ENCODE results near the gene ARHGAP26. TPM values are rescaled to one million over a fixed set of nuclear protein-coding genes. Genes with fewer than 3 reads are reported as not detected.

The ARHGAP26 gene
- total and polyA plus RNA-seq, 2 donors (not counting 3 experiments of a cell fraction or from before 2014, with no cell fraction given) = 3.1 to 16.2 TPM

DNA sequence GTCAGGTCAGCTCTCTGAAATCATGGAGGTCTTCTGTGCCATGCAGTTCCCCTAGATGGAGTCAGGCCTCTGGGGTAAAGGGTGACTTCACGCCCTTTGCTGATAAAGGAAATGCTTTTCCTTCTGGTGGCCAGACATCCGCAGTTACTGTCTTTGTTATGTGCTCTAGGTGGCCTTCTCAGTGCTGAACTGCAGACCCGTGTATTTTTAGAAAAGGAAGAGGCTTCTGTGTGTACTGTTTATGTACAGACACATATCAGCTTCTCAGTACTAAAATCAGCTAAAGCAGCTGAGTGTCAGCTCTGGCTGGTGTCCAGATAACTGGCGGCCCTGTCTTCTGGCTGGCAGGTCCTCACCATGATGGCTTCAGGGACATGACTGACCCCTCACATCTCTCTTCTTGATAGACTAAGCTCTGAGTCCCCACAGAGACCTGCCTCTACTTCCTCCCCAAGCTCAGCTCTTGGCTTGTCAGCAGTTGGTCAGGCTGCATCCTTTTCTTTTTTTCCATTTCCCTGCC, 75.3 kb downstream of the ARHGAP26 start:
- Histone ChIP-seq H4K20me1 (replicated peaks; ENCODE audit: control insufficient read depth, extremely low read depth, insufficient read depth, low read length) (no peaks in the 10 kb centered on the region), H3K9me1 (replicated peaks; ENCODE audit: control insufficient read depth, extremely low read depth, insufficient read depth, low read length) (no peaks in the 10 kb centered on the region), H3K36me3 (ENCODE audit: control insufficient read depth in 2 of 2, extremely low read depth in 1 of 2, insufficient read depth in 2 of 2, low read length in 2 of 2) (no peaks in the 10 kb centered on the region), H3K9ac (replicated peaks; ENCODE audit: extremely low read depth, insufficient read depth, low read length) (no peak overlapping the region), H3K4me3 (replicated peaks in 1 of 3; ENCODE audit: insufficient read depth in 1 of 3, low read depth in 1 of 3, low read length in 3 of 3) (no peak overlapping the region), H3K4me2 (ENCODE audit: insufficient read depth, low read length) (no peak overlapping the region), H3K27ac (ENCODE audit: insufficient read depth, low read depth, low read length) (no peak overlapping the region), H2AFZ (ENCODE audit: low read depth, low read length) (peak overlapping the region; percentile 8), H3K27me3 (ENCODE audit: control insufficient read depth in 2 of 2, insufficient read depth in 2 of 2, low read length in 2 of 2) (no peaks in the 10 kb centered on the region), H3K4me1 (ENCODE audit: control insufficient read depth, extremely low read depth, insufficient read depth, low read length) (peaks cover 13% of the 10 kb centered on the region), H3K79me2 (ENCODE audit: control insufficient read depth, insufficient read depth, low read length) (no peaks in the 10 kb centered on the region), H3K9me3 (replicated peaks; ENCODE audit: control insufficient read depth, insufficient read depth, low read length) (no peaks in the 10 kb centered on the region)
- no TSS peak for BruUV-seq (replicated peaks)
- TF ChIP-seq POLR2AphosphoS5 (IDR thresholded peaks at IDR 0.05; ENCODE audit: insufficient read depth, low read depth, low read length) = no peak
- TF ChIP-seq, protein P1, sequence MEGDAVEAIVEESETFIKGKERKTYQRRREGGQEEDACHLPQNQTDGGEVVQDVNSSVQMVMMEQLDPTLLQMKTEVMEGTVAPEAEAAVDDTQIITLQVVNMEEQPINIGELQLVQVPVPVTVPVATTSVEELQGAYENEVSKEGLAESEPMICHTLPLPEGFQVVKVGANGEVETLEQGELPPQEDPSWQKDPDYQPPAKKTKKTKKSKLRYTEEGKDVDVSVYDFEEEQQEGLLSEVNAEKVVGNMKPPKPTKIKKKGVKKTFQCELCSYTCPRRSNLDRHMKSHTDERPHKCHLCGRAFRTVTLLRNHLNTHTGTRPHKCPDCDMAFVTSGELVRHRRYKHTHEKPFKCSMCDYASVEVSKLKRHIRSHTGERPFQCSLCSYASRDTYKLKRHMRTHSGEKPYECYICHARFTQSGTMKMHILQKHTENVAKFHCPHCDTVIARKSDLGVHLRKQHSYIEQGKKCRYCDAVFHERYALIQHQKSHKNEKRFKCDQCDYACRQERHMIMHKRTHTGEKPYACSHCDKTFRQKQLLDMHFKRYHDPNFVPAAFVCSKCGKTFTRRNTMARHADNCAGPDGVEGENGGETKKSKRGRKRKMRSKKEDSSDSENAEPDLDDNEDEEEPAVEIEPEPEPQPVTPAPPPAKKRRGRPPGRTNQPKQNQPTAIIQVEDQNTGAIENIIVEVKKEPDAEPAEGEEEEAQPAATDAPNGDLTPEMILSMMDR (IDR thresholded peaks at IDR 0.05; ENCODE audit: extremely low read depth in 1 of 2, insufficient read depth in 1 of 2, low read depth in 1 of 2, low read length in 2 of 2) = no peak
- no peak for TF ChIP-seq MYC (IDR thresholded peaks at IDR 0.05; ENCODE audit: low read depth, low read length)
- TF ChIP-seq GATA2 (IDR thresholded peaks at IDR 0.05; ENCODE audit: insufficient read depth, insufficient read length, low read depth, low read length) = no peak
- no peak for TF ChIP-seq JUN (IDR thresholded peaks at IDR 0.05; ENCODE audit: borderline replicate concordance, insufficient read depth, insufficient read length, low read depth)
- no peak for TF ChIP-seq POLR2A (IDR thresholded peaks at IDR 0.05; ENCODE audit: low read depth, low read length)
- TF ChIP-seq MAX (IDR thresholded peaks at IDR 0.05; ENCODE audit: insufficient read depth, insufficient read length) = no peak
- TF ChIP-seq FOS (IDR thresholded peaks at IDR 0.05; ENCODE audit: borderline replicate concordance, insufficient read depth, low read length) = no peak
- TF ChIP-seq EZH2 (IDR thresholded peaks at IDR 0.05; ENCODE audit: borderline replicate concordance, low read depth, low read length, severe bottlenecking) = no peak
- peak; percentile 75 for FAIRE-seq
- dilution Hi-C loops (cut with MboI; ENCODE audit: extremely low pct_ligation_motif_present, low sequenced_read_pairs) (no loop called here), intact Hi-C loops (cut with micrococcal nuclease) (no loop called here)
- CTCF ChIA-PET = interaction anchor here (0.8 to 3.4 kb wide), 11 partner anchors 8 to 132 kb away, joined by 3 to 18 read pairs (median 5); no protein-coding TSS in a partner anchor
- POLR2A ChIA-PET = no interaction called here
- DNase-seq (ENCODE audit: low read depth, low spot score) = peak; percentile 42
